T-helper 9 cell (primary cell): ENCODE data around the gene SLC25A39.

Experiments
- DNase-seq: peaks from one replicate; pipeline ENCODE4 v3.0.0-alpha.2; 2020

SLC25A39 gene

DNA sequence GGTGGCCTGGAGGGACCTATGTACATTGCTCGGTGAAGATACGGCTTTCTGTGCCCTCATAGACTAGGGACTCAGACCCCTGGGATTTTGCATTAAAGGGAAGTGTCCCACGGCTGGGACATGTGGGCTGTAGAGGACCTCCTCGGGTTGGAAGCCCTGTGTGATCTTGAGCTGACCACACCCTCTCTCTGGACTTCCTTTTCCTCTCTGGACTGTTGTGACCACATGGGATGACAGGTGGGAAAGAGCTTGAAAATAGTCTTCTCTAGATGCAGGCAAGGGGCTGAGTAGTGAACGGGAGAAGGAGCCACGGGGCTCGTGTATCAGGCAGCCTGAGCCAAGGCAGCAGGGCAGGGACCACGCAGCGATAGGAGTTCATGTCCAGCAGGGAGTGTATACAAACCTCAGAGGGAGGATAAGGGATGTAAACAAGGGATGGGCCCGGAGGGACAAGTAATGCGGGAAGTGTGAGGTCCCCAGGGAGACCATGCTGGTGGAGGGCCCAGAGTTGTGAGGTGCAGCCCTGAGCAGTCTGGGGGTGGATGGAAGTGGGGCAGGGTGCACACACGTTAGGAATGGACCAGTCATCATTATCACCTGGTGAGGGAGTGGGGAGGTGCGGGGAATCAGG is 52.2 kb downstream of the SLC25A39 start:
- DNase-seq, result no peak
